Astrocyte (in vitro differentiated cells and primary cell): ENCODE results near the gene OSBPL6. TPM values are rescaled to one million over a fixed set of nuclear protein-coding genes. Genes with fewer than 3 reads are reported as not detected.

Experiments used
- DNase-seq: peaks from one replicate; pipeline ENCODE4 v3.0.0-alpha.2; 2010; ENCODE audit warnings: low read depth
- FAIRE-seq: peaks from 2 replicates; lab custom pipeline; 2011; peaks lifted over from hg19 to GRCh38; lab: Jason Lieb, UNC
- H2AFZ ChIP-seq: 2 replicates; pipeline ENCODE4 v1.6.0; 2012; ENCODE audit warnings: low read depth, low read length, inconsistent platforms
- H3K27ac ChIP-seq: 2 replicates; pipeline ENCODE4 v1.5.1; 2011; ENCODE audit warnings: low read depth, low read length, inconsistent platforms
- H3K27me3 ChIP-seq: 2 replicates; pipeline ENCODE4 v1.6.0; 2011; ENCODE audit warnings: low read length, inconsistent platforms; ENCODE audit not compliant: insufficient read depth
- H3K36me3 ChIP-seq: 2 replicates; pipeline ENCODE4 v1.5.1; 2011; ENCODE audit warnings: low read length, inconsistent platforms; ENCODE audit not compliant: insufficient read depth
- H3K4me1 ChIP-seq: 2 replicates; pipeline ENCODE4 v1.5.1; 2011; ENCODE audit warnings: low read length, inconsistent platforms; ENCODE audit not compliant: insufficient read depth
- H3K4me2 ChIP-seq: 2 replicates; pipeline ENCODE4 v1.6.0; 2012; ENCODE audit warnings: low read length, inconsistent platforms
- H3K4me3 ChIP-seq: 2 replicates; pipeline ENCODE4 v1.5.1; 2011; ENCODE audit warnings: low read depth, mild to moderate bottlenecking, low read length, inconsistent platforms; ENCODE audit not compliant: insufficient read depth
- H3K79me2 ChIP-seq: 2 replicates; pipeline ENCODE4 v1.6.0; 2012; ENCODE audit warnings: mild to moderate bottlenecking, low read length, inconsistent platforms; ENCODE audit not compliant: insufficient read depth
- H3K9ac ChIP-seq: 2 replicates; pipeline ENCODE4 v1.6.0; 2012; ENCODE audit warnings: mild to moderate bottlenecking, low read length, inconsistent platforms
- H3K9me3 ChIP-seq: 2 replicates; pipeline ENCODE4 v1.5.1; 2012; ENCODE audit warnings: low read depth, mild to moderate bottlenecking, low read length, inconsistent platforms; ENCODE audit not compliant: insufficient read depth
- H4K20me1 ChIP-seq: 2 replicates; pipeline ENCODE4 v1.6.0; 2012; ENCODE audit warnings: low read length, inconsistent platforms; ENCODE audit not compliant: insufficient read depth
- H3K27ac Mint-ChIP-seq: one replicate; pipeline ENCODE4 v1.8.0; 2021; ENCODE audit warnings: mild to moderate bottlenecking, mixed read lengths; ENCODE audit not compliant: unreplicated experiment
- H3K27me3 Mint-ChIP-seq: one replicate; pipeline ENCODE4 v1.8.0; 2021; ENCODE audit warnings: low read depth, mixed read lengths; ENCODE audit not compliant: unreplicated experiment
- H3K36me3 Mint-ChIP-seq: one replicate; pipeline ENCODE4 v1.8.0; 2021; ENCODE audit warnings: low read depth, mixed read lengths; ENCODE audit not compliant: unreplicated experiment
- H3K4me1 Mint-ChIP-seq: one replicate; pipeline ENCODE4 v1.8.0; 2021; ENCODE audit warnings: low read depth, mixed read lengths; ENCODE audit not compliant: unreplicated experiment
- H3K4me3 Mint-ChIP-seq: one replicate; pipeline ENCODE4 v1.8.0; 2021; ENCODE audit warnings: mild to moderate bottlenecking, moderate library complexity, mixed read lengths; ENCODE audit not compliant: unreplicated experiment
- H3K9me3 Mint-ChIP-seq: one replicate; pipeline ENCODE4 v1.8.0; 2021; ENCODE audit warnings: mild to moderate bottlenecking, mixed read lengths; ENCODE audit not compliant: unreplicated experiment
- CTCF ChIP-seq: IDR thresholded peaks from 2 replicates; pipeline ENCODE4 v1.5.1; 2011; ENCODE audit warnings: low read depth, mild to moderate bottlenecking, inconsistent platforms, low read length, moderate library complexity; ENCODE audit not compliant: insufficient read depth
- EZH2 ChIP-seq: IDR thresholded peaks from 2 replicates; pipeline ENCODE4 v1.6.1; 2012; ENCODE audit warnings: mild to moderate bottlenecking, low read length, inconsistent platforms; ENCODE audit not compliant: insufficient read depth
- total RNA-seq: library from RNA; stranded (reverse); gene quantifications from 2 replicates; pipeline ENCODE4 v1.2.1, GENCODE V29; 2021

OSBPL6 gene
- total RNA-seq, 1 donor from 2014 or later, result 13.4 TPM

- TF ChIP-seq CTCF (no peak), EZH2 (no peak)
- FAIRE-seq (no peak), DNase-seq (no peak)
- Histone ChIP-seq H3K9me3 (no peaks in the 10 kb centered on the region), H3K27ac (no peak overlapping the region), H3K4me2 (no peak overlapping the region), H4K20me1 (no peaks in the 10 kb centered on the region), H2AFZ (no peak overlapping the region), H3K79me2 (no peaks in the 10 kb centered on the region), H3K4me3 (no peak overlapping the region), H3K27me3 (no peaks in the 10 kb centered on the region), H3K36me3 (no peaks in the 10 kb centered on the region), H3K4me1 (no peaks in the 10 kb centered on the region), H3K9ac (no peak overlapping the region)
- Mint-ChIP-seq H3K36me3 (peaks cover 7% of the 10 kb centered on the region), H3K27me3 (no peaks in the 10 kb centered on the region), H3K9me3 (no peaks in the 10 kb centered on the region), H3K27ac (no peak overlapping the region), H3K4me3 (no peak overlapping the region), H3K4me1 (no peaks in the 10 kb centered on the region)
Observed at GRCh38 chr2:178315488-178315948, 121.2 kb downstream of the OSBPL6 start.

GRCh38 chr2:178317811-178318210, 123.5 kb downstream of the OSBPL6 start:
- FAIRE-seq (no peak), DNase-seq (no peak)
- no peaks in the 10 kb centered on the region for H3K9me3 ChIP-seq
- no peak overlapping the region for H3K4me3 Mint-ChIP-seq
- no peaks in the 10 kb centered on the region for H3K9me3 Mint-ChIP-seq
- no peak overlapping the region for H3K27ac ChIP-seq
- peaks cover 2% of the 10 kb centered on the region for H3K36me3 Mint-ChIP-seq
- H3K9ac ChIP-seq, result no peak overlapping the region
- no peaks in the 10 kb centered on the region for H3K79me2 ChIP-seq
- no peak overlapping the region for H3K4me2 ChIP-seq
- no peaks in the 10 kb centered on the region for H3K27me3 Mint-ChIP-seq
- no peak overlapping the region for H2AFZ ChIP-seq
- TF ChIP-seq CTCF, result no peak
- no peak for TF ChIP-seq EZH2
- no peaks in the 10 kb centered on the region for H3K4me1 Mint-ChIP-seq
- no peaks in the 10 kb centered on the region for H3K36me3 ChIP-seq
- H3K27me3 ChIP-seq, result no peaks in the 10 kb centered on the region
- H3K4me3 ChIP-seq, result no peak overlapping the region
- no peak overlapping the region for H3K27ac Mint-ChIP-seq
- no peaks in the 10 kb centered on the region for H4K20me1 ChIP-seq
- no peaks in the 10 kb centered on the region for H3K4me1 ChIP-seq

- Histone ChIP-seq H2AFZ (no peak overlapping the region), H3K9me3 (no peaks in the 10 kb centered on the region), H3K79me2 (no peaks in the 10 kb centered on the region), H3K4me3 (no peak overlapping the region), H3K9ac (no peak overlapping the region), H3K4me1 (no peaks in the 10 kb centered on the region), H3K27me3 (no peaks in the 10 kb centered on the region), H3K27ac (no peak overlapping the region), H3K36me3 (no peaks in the 10 kb centered on the region), H4K20me1 (no peaks in the 10 kb centered on the region), H3K4me2 (no peak overlapping the region)
- Mint-ChIP-seq H3K36me3 (peaks cover 2% of the 10 kb centered on the region), H3K4me1 (no peaks in the 10 kb centered on the region), H3K4me3 (no peak overlapping the region), H3K27ac (no peak overlapping the region), H3K27me3 (no peaks in the 10 kb centered on the region), H3K9me3 (no peaks in the 10 kb centered on the region)
- TF ChIP-seq EZH2 (no peak), CTCF (no peak)
- DNase-seq (no peak), FAIRE-seq (no peak)
Observed at GRCh38 chr2:178320011-178320585, 125.8 kb downstream of the OSBPL6 start.
